Uterus (tissue), 2 donors: ENCODE results near the gene EVI5L.

Experiments
- POLR2A ChIP-seq, 2 donors: fragments of 450-650 bp; IDR thresholded peaks; one replicate each; pipeline ENCODE4 v1.6.1; 2016; ENCODE audit warnings: antibody characterized with exemption in 2 of 2, mild to moderate bottlenecking in 1 of 2, moderate library complexity in 1 of 2
- TF ChIP-seq, protein P1 (sequence below), 4 experiments: fragments of 200-600 bp in 2 of 4; fragments of 450-650 bp in 2 of 4; sonication (generic) in 2 of 4; IDR thresholded peaks; one replicate each; pipeline ENCODE4 v1.5.1; 2016 to 2019; ENCODE audit warnings: antibody characterized with exemption in 4 of 4, mild to moderate bottlenecking in 2 of 4, moderate library complexity in 1 of 4

- TF ChIP-seq, protein P1, sequence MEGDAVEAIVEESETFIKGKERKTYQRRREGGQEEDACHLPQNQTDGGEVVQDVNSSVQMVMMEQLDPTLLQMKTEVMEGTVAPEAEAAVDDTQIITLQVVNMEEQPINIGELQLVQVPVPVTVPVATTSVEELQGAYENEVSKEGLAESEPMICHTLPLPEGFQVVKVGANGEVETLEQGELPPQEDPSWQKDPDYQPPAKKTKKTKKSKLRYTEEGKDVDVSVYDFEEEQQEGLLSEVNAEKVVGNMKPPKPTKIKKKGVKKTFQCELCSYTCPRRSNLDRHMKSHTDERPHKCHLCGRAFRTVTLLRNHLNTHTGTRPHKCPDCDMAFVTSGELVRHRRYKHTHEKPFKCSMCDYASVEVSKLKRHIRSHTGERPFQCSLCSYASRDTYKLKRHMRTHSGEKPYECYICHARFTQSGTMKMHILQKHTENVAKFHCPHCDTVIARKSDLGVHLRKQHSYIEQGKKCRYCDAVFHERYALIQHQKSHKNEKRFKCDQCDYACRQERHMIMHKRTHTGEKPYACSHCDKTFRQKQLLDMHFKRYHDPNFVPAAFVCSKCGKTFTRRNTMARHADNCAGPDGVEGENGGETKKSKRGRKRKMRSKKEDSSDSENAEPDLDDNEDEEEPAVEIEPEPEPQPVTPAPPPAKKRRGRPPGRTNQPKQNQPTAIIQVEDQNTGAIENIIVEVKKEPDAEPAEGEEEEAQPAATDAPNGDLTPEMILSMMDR (IDR thresholded peaks at IDR 0.05) = no peak
- no peak for TF ChIP-seq POLR2A (IDR thresholded peaks at IDR 0.05)
Measured at GRCh38 chr19:7900401-7900870, 70.4 kb downstream of the EVI5L start.
